PC-3 (cell line): ENCODE results near the gene SVOPL. TPM values are rescaled to one million over a fixed set of nuclear protein-coding genes. Genes with fewer than 3 reads are reported as not detected.
"Not testable (repeated sequence)": the region's sequence is repeated elsewhere in the genome, so short reads cannot be mapped to it uniquely, and the experiment has no call there.

Source experiments
- ATAC-seq: fragments of 200-7000 bp; cut with Tn5 transposase; 2 replicates; pipeline ENCODE4 v1.9.1; 2020; ENCODE audit warnings: mild to moderate bottlenecking, moderate library complexity
- BruUV-seq: library from RNA; stranded (reverse); fragments of 400-500 nt; replicated peaks from 2 replicates; lab custom pipeline; 2021; lab: Mats Ljungman, UMichigan
- CTCF ChIA-PET: fragments of 300-600 bp; sonication (Branson Sonifier 250); formaldehyde crosslinking; loops from one replicate; lab custom pipeline; 2022; ENCODE audit warnings: antibody characterized with exemption; lab: Charles Lee
- POLR2A ChIA-PET: fragments of 300-600 bp; sonication (Branson Sonifier 250); formaldehyde crosslinking; loops from one replicate; lab custom pipeline; 2022; ENCODE audit warnings: antibody characterized with exemption; ENCODE audit not compliant: unreplicated experiment; lab: Charles Lee
- DNase-seq: peaks from one replicate; pipeline ENCODE4 v3.0.0-alpha.2; 2015
- H2AFZ ChIP-seq: fragments of 300-600 bp; sonication (generic); 2 replicates; pipeline ENCODE4 v1.6.0; 2016; ENCODE audit warnings: antibody characterized with exemption, low read length
- H3F3A ChIP-seq: fragments of 300-600 bp; sonication (generic); one replicate; pipeline ENCODE4 v1.6.0; 2017; ENCODE audit warnings: antibody characterized with exemption, low read length, control low read depth, mild to moderate bottlenecking; ENCODE audit not compliant: unreplicated experiment
- H3K27ac ChIP-seq: fragments of 300-600 bp; sonication (generic); 2 replicates; pipeline ENCODE4 v1.5.1; 2016; ENCODE audit warnings: mild to moderate bottlenecking, low read length
- H3K27me3 ChIP-seq: fragments of 300-600 bp; sonication (generic); 2 replicates; pipeline ENCODE4 v1.6.1; 2016; ENCODE audit warnings: low read length, mixed read lengths
- H3K36me3 ChIP-seq: fragments of 300-600 bp; sonication (generic); 2 replicates; pipeline ENCODE4 v1.6.1; 2016; ENCODE audit warnings: low read depth, mixed run types, low read length, mixed read lengths
- H3K4me1 ChIP-seq: fragments of 300-600 bp; sonication (generic); 2 replicates; pipeline ENCODE4 v1.5.1; 2016; ENCODE audit warnings: low read length; ENCODE audit not compliant: insufficient read depth
- H3K4me2 ChIP-seq: fragments of 300-600 bp; sonication (generic); 2 replicates; pipeline ENCODE4 v1.6.0; 2016; ENCODE audit warnings: low read length
- H3K4me3 ChIP-seq: fragments of 300-600 bp; sonication (generic); 2 replicates; pipeline ENCODE4 v1.5.1; 2016; ENCODE audit warnings: mild to moderate bottlenecking, low read length, mixed read lengths
- H3K79me2 ChIP-seq: fragments of 300-600 bp; sonication (generic); 2 replicates; pipeline ENCODE4 v1.6.1; 2017; ENCODE audit warnings: low read length, mixed read lengths
- H3K9ac ChIP-seq: fragments of 300-600 bp; sonication (generic); 2 replicates; pipeline ENCODE4 v1.6.0; 2016; ENCODE audit warnings: mild to moderate bottlenecking, low read length
- H3K9me2 ChIP-seq: fragments of 300-600 bp; sonication (generic); replicated peaks from 2 replicates; pipeline ENCODE4 v1.6.1; 2016; ENCODE audit warnings: mixed run types, low read length, mixed read lengths
- H3K9me3 ChIP-seq: fragments of 300-600 bp; sonication (generic); 2 replicates; pipeline ENCODE4 v1.6.1; 2016; ENCODE audit warnings: low read length, mixed read lengths
- H4K20me1 ChIP-seq: fragments of 300-600 bp; sonication (generic); 2 replicates; pipeline ENCODE4 v1.6.1; 2016; ENCODE audit warnings: low read length, mixed read lengths
- CTCF ChIP-seq: fragments of 300-600 bp; sonication (generic); conservative IDR thresholded peaks from 2 replicates; pipeline ENCODE4 v1.5.1; 2017; ENCODE audit warnings: antibody characterized with exemption, low read depth, mild to moderate bottlenecking, low read length
- EZH2 ChIP-seq: fragments of 300-600 bp; sonication (generic); IDR thresholded peaks from one replicate; pipeline ENCODE4 v1.6.1; 2017; ENCODE audit warnings: antibody characterized with exemption, mild to moderate bottlenecking, low read length; ENCODE audit not compliant: unreplicated experiment
- EZH2phosphoT487 ChIP-seq: fragments of 300-600 bp; sonication (generic); IDR thresholded peaks from 2 replicates; pipeline ENCODE4 v1.6.1; 2018; ENCODE audit warnings: mild to moderate bottlenecking, antibody characterized with exemption, low read length, borderline replicate concordance
- intact Hi-C: fragments of 100-400 bp; cut with micrococcal nuclease; formaldehyde crosslinking; loops from 2 replicates; pipeline ENCODE4 v1.9.0; 2023
- total RNA-seq: library from RNA; depleted of rRNA; stranded (reverse); fragments of >200 nt; gene quantifications from 2 replicates; pipeline ENCODE4 v1.2.3, GENCODE V29; 2014

The SVOPL gene
- total RNA-seq, 1 experiment from 2014 or later = not detected

GRCh38 chr7:138697535-138698182, 3.5 kb downstream of the SVOPL start:
- ChIA-PET POLR2A (no interaction called here), CTCF (no interaction called here)
- Histone ChIP-seq H3K79me2 (no peaks in the 10 kb centered on the region), H3K9me2 (no peaks in the 10 kb centered on the region), H4K20me1 (no peaks in the 10 kb centered on the region), H2AFZ (no peak overlapping the region), H3K4me3 (no peak overlapping the region), H3K27ac (no peak overlapping the region), H3K9me3 (no peaks in the 10 kb centered on the region), H3K4me1 (no peaks in the 10 kb centered on the region), H3K4me2 (no peak overlapping the region), H3K36me3 (no peaks in the 10 kb centered on the region), H3K9ac (no peak overlapping the region), H3F3A (no peaks in the 10 kb centered on the region), H3K27me3 (peaks cover 10% of the 10 kb centered on the region)
- intact Hi-C loops = no loop called here
- BruUV-seq = no TSS peak
- DNase-seq (no peak), ATAC-seq (no peak)
- no peak for TF ChIP-seq EZH2phosphoT487
- no peak for TF ChIP-seq EZH2
- no peak for TF ChIP-seq CTCF

- H2AFZ ChIP-seq, H3K9ac ChIP-seq, H3F3A ChIP-seq, CTCF ChIA-PET, intact Hi-C loops, H3K4me1 ChIP-seq, H4K20me1 ChIP-seq, DNase-seq, H3K9me2 ChIP-seq, H3K4me2 ChIP-seq, BruUV-seq, POLR2A ChIA-PET, H3K9me3 ChIP-seq, H3K79me2 ChIP-seq, H3K36me3 ChIP-seq, H3K27ac ChIP-seq, ATAC-seq, H3K4me3 ChIP-seq: not testable (repeated sequence)
- H3K27me3 ChIP-seq = peaks cover 10% of the 10 kb centered on the region
These were observed 5.4 kb downstream of the SVOPL start for GRCh38 chr7:138695776-138696175.

- no peak overlapping the region for H3K27ac ChIP-seq
- H3K9ac ChIP-seq = no peak overlapping the region
- no peaks in the 10 kb centered on the region for H3K4me1 ChIP-seq
- POLR2A ChIA-PET = no interaction called here
- H3K27me3 ChIP-seq = peaks cover 10% of the 10 kb centered on the region
- BruUV-seq = no TSS peak
- H3K36me3 ChIP-seq = no peaks in the 10 kb centered on the region
- H3K9me2 ChIP-seq = no peaks in the 10 kb centered on the region
- TF ChIP-seq CTCF = no peak
- no peak for TF ChIP-seq EZH2phosphoT487
- TF ChIP-seq EZH2 = no peak
- H4K20me1 ChIP-seq = no peaks in the 10 kb centered on the region
- ATAC-seq = no peak
- no peak for DNase-seq
- H2AFZ ChIP-seq = no peak overlapping the region
- no peaks in the 10 kb centered on the region for H3K79me2 ChIP-seq
- intact Hi-C loops = no loop called here
- no peaks in the 10 kb centered on the region for H3K9me3 ChIP-seq
- no peak overlapping the region for H3K4me3 ChIP-seq
- CTCF ChIA-PET = no interaction called here
- H3K4me2 ChIP-seq = no peak overlapping the region
- H3F3A ChIP-seq = no peaks in the 10 kb centered on the region
These were observed 6.1 kb downstream of the SVOPL start for GRCh38 chr7:138695106-138695505.
